G401 (cell line): Measurements from ENCODE around the gene PRKCE. TPM values are rescaled to one million over a fixed set of nuclear protein-coding genes. Genes with fewer than 3 reads are reported as not detected.

Experiments
- DNase-seq: peaks from one replicate; pipeline ENCODE4 v3.0.0-alpha.2; 2015; ENCODE audit warnings: low spot score
- in situ Hi-C: cut with HindIII; loops from 2 replicates; pipeline ENCODE4 v1.10.0; 2016; ENCODE audit warnings: low sequenced_read_pairs, mixed read lengths
- total RNA-seq: library from RNA; depleted of rRNA; stranded (reverse); fragments of >200 nt; shearing (Covaris generic); gene quantifications from 2 replicates; pipeline ENCODE4 v1.2.3, GENCODE V29; 2014

The PRKCE gene
- total RNA-seq, 1 experiment from 2014 or later: 3.9 TPM

DNA sequence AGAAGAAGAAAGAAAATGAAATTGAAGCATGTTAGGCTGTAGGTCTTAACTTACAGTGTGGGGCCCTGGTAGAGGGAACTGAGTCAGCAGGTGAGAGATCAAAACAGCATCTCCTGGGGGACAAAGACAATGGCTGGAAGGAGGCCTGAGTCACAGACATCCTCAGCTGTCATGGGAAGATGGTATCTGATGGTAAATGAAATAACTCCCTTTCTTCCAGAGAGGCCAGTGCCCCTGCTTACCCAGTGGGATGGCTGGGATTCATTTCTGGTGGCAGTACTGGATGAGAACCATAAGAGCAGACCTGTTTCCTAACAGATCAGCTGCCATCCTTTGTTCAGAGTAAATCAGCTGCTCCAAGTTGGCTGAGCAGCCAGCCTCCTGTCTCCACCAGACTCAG lies 394.4 kb downstream of the PRKCE start:
- in situ Hi-C loops: no loop called here

GRCh38 chr2:46047290-46047689 lies 395.8 kb downstream of the PRKCE start:
- in situ Hi-C loops: no loop called here

More for the DNA sequence above, 394.4 kb downstream of the PRKCE start:
- DNase-seq: no peak

GRCh38 chr2:46048693-46049092 lies 397.2 kb downstream of the PRKCE start:
- in situ Hi-C loops: no loop called here

More at GRCh38 chr2:46047290-46047689, 395.8 kb downstream of the PRKCE start:
- no peak for DNase-seq

DNA sequence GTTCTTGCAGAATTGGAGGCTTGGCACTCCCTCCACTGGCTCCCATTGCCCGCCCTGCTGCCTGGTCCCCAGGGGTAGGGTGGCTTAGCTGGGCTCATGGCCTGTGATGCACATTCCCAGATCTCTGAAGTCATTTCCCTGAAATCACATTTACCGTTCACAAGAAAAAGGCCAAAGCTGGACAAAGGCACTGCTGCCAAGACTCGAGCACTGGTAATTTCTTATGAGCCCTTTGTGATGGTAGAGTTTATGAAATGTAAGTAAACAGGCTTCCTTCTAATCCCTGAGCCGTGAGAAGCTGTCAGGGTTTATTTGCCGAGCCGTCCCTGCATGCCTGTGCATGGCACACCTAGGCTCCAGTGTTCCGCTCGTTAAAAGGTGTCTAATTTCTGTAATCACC lies 398.6 kb downstream of the PRKCE start:
- DNase-seq: no peak
- in situ Hi-C loops: no loop called here

More at GRCh38 chr2:46048693-46049092, 397.2 kb downstream of the PRKCE start:
- DNase-seq: no peak

DNA sequence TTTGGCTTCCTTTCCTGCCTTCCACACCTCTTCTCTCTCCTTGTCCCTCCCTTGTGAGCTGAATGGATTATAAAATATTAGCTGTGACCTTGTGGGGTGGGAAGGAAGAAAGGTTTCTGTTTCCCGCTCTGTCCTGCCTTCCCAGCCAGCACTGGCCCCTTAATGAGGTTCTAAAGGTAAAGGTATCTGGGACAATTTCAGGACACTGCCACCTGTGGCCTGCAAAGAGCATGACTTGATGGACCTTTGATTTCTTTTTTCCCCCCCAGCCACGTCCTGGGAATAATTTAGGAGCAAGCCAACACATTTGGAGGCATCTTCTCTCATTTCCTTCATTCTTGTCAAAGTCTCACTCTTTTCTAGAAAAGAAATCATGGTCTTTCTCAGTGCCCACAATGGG lies 399.0 kb downstream of the PRKCE start:
- DNase-seq: no peak
- in situ Hi-C loops: no loop called here

DNA sequence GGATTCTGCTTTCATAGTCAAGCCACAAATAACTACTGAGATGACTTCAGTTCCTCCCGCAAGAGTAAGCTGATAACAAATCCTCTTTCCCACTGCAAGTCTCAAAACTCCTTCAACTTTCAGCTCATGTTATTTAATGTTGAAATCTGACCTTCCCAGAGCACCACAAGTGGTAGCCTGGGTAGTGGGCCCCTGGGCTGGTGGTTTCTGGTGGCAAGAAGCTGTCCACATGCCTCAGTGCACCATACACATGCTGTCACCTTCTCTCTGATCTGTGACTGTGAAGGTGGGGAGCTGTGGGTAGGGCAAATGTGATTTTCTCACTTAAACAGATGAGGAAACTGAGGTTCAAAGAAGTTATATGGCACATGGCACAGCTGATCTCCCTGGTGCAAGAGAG lies 399.6 kb downstream of the PRKCE start:
- in situ Hi-C loops: no loop called here
- no peak for DNase-seq

DNA sequence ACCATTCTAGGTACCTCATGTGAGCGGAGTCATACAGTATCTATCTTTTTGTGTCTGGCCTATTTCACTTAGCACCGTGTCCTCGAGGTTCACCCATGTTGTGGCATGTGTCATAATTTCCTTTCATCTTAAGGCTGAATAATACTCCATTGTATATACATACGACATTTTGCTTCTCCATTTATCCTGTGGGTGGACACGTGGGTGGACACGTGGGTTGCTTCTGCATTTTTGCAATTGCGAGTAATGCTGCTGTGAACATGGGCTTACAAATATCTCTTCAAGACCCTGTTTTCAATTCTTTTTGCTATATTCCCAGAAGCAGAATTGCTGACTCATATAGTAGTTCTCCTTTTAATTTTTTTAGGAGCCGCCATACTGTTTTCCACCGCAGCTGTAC lies 402.1 kb downstream of the PRKCE start:
- in situ Hi-C loops: no loop called here

DNA sequence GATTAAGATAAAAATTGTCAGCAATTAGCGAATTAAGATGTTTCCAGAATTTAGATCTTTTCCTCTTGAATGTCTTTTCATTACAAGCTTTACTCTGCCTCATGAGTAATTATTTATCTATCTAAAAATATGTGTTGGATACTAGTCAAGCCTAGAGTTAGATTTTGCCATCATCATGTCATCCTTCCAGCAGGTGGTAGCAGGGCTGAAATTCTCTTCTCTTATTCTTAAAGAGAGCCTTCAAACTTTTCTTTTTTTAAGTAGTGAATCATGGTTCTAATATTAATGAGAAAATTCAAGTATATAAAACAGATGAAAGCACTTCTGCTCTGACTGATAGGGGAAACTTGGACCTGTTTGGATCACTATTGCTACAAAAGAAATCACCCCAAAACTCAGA lies 405.1 kb downstream of the PRKCE start:
- in situ Hi-C loops: no loop called here
- no peak for DNase-seq

More for the DNA sequence above, 402.1 kb downstream of the PRKCE start:
- DNase-seq: no peak

GRCh38 chr2:46058140-46058539 lies 406.7 kb downstream of the PRKCE start:
- in situ Hi-C loops: no loop called here
- DNase-seq: no peak

GRCh38 chr2:46062637-46063412 lies 411.4 kb downstream of the PRKCE start:
- in situ Hi-C loops: no loop called here
- peak; percentile 67 for DNase-seq

DNA sequence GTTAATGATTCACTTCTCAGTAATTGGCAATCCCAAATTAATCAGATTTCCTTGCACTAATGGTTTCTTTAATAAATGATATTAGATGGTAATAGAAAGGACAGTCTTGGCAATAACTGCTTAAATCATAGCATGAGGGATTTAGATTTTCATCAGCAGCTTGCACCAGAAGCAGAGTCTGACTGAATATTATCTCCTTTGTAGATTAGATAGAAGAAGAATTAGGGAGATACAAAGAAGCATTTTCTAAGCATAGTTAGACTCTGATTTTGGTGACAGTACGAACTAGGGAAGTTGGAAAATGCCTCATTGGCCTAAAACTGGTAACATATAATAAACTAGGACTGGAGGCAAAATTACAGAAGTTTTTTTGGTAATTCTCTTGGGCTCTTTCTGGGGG lies 412.9 kb downstream of the PRKCE start:
- no peak for DNase-seq
- in situ Hi-C loops: no loop called here

- no peak for DNase-seq
- in situ Hi-C loops: no loop called here
Observed at GRCh38 chr2:46065152-46065551, 413.7 kb downstream of the PRKCE start.

DNA sequence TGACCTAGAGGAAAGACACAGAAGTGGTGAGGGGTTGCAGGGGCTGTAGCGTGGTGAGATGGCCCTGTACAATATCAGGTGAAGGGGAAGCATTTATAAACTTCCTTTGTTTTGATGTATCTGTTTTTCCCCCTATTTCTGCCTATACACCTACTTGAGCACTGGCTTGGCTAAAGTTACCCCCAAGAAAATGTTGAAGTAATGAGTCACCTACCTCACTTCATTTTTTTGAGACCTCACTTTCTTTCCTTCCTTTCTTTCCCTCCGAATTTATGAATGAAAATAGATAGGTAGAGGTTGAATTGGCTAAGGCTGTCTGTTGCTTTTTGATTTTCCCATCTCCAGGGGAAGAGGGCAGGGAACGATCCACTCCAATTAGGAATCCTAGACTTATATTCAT lies 414.6 kb downstream of the PRKCE start:
- in situ Hi-C loops: no loop called here
- DNase-seq: no peak

DNA sequence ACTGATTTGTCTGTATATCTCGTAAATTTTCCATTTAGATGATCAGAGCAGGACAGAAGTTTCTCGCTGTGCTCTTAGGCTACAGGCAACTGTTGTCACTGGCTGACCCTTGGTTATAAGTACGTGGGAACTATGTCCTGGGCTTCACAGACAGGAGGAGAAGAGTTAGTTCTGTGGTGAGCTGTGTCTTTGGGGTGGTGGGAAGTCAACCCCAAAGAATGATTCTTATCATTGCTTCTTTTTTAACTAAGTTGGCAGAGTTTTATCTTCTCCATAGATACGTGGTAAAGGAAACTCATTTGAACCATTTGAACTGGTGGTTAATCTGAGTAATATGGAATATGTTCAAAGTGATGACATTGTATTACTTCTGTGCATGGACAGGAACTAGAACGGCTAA lies 415.1 kb downstream of the PRKCE start:
- in situ Hi-C loops: no loop called here
- no peak for DNase-seq

DNA sequence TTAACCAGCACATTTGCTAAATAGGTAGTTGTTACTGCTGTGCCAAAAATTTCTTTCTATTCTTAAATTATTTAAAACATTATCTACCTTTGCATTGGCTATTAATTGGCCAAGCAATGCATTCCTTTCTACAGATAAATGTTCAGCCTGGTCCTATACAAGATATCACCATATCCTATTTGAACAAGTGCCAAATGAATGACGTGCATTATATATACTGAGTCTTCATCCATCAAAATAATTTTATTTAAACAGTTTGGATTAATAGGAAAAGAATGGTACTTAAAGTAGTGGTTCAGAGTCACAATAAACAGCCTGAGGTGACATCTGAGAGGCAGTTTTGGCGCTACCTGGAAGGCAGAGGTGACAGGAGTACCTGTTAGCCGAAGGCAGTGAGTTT lies 415.6 kb downstream of the PRKCE start:
- in situ Hi-C loops: no loop called here
- no peak for DNase-seq

DNA sequence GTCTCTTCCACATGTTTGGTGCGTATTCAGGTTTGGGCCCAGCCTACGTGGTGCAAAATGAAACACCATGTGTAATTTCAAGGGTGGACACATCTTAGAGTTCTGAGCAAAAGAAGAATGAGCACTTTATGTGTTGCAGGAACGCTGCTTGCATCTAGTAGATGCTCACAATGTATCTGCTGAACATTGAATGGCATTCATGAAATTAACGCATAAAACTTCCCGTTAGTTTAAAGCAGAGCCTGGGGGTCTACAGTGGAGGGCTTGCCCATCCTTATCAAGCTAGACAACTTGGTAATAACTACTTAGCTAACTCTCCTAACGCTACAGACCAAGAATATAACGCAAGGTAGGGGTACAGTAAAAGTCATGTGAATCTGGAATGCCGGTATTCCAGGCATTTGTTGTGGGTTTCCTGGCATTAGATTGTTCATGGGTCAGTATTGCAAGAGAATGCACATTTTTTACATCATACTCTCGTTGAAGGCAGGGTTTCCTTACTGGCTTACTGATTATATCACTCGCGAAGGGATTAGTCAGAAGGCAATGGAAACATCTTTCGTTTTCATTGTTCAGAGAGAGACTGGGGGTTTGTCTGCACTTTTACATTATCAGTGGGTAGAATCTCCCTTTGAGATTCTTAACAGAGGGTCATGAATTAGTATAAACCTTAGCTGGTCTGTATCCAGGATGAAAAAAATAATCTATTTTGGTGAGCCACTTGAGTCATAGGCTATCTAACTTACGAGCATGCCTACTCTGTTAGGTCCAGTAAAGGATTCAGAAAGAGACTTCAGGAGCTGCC lies 416.2 kb downstream of the PRKCE start:
- in situ Hi-C loops: no loop called here

DNA sequence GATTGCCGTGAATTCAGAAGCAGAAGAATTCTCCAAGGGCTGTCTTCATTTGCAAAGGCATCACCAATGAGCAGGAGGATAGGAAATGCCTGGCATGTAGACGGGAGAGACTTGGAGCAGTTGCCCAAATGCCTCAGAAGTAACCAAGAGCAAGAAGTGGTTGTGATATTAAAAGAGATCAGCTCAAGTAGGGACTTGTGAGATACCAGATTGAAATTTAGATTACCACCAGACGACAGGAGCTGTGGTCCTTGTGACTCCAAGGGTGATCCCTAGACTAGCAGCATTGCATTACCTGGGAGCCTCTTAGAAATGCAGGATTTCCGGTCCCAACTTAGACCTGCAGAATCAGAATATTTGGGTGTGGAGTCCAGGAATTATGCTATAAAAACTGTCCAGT lies 417.2 kb downstream of the PRKCE start:
- in situ Hi-C loops: no loop called here

More for the DNA sequence above, 416.2 kb downstream of the PRKCE start:
- no peak for DNase-seq

DNA sequence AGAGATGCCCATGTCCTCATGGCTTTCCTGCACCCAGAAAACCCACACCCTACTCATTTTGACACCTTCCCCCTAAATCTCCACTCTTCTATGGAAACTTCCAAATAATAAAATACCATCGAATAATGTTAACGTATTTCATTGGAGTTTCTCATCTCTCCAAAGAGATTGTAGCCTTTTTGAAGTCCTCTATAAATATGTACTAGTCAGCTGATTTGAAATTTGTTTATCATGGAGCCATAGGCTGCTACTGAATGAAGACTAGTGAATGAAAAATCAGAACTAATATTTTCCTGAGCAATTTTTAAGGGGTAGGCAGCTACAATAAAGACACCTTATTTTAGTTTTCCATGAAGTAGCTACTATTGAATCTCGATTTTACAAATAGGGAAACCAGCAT lies 419.6 kb downstream of the PRKCE start:
- no peak for DNase-seq
- in situ Hi-C loops: no loop called here

More for the DNA sequence above, 417.2 kb downstream of the PRKCE start:
- no peak for DNase-seq

DNA sequence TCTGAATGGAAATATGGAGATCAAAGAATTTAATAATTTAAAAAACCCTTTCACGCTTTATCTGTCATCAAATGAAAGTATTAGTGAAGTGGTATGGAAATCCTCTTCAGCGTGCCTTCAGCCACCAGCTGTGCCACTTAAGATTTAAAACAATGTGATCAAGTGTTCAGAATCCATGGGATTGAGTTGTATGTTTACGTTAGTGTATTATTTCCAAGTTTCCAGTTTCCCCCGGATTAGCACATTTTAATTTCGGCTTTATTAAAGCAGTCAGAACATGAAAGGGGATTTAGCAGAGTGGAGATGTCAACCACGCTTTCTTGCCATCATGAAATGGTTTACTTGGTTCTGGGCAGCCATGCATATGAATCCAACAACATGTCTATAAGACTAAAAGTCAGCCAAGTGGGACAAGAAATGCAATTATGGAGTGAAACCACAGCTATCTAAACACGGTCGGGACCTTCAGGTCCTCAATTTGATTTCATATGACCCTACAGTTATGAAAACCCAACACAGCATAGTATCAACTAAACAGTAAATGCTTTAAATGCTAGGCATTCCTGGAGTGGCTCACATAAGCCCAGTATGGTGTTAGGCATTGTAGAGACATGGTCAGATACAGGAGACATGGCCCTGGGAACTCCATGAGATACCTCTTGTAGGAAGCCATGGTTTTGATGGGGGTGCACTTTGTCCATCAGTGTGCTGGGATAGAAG lies 420.8 kb downstream of the PRKCE start:
- no peak for DNase-seq
- in situ Hi-C loops: no loop called here

- DNase-seq: no peak
- in situ Hi-C loops: no loop called here
Observed at GRCh38 chr2:46073540-46074046, 422.1 kb downstream of the PRKCE start.
